A549 (cell line): ENCODE data around the gene FBH1. TPM values are rescaled to one million over a fixed set of nuclear protein-coding genes. Genes with fewer than 3 reads are reported as not detected.
A peak's percentile ranks its signal among the peaks of the same experiment; 100 is the strongest.
"Not testable (repeated sequence)": the region's sequence is repeated elsewhere in the genome, so short reads cannot be mapped to it uniquely, and the experiment has no call there.

Experiments
- ATAC-seq, 2 experiments: fragments of 200-7000 bp in 1 of 2; fragments of >200 bp in 1 of 2; cut with Nextera tagmentation in 1 of 2; cut with Tn5 transposase in 1 of 2; 3 replicates each; pipeline versions ENCODE4 v1.8.0 to v1.9.1; 2018 to 2020; ENCODE audit warnings: mild to moderate bottlenecking in 1 of 2, moderate library complexity in 1 of 2
- CTCF ChIA-PET: fragments of 300-600 bp; sonication (Branson Sonifier 250); formaldehyde crosslinking; extraction: SDS; loops from one replicate; lab custom pipeline; 2021; ENCODE audit warnings: antibody characterized with exemption, inconsistent platforms; lab: Yijun Ruan, JAX
- POLR2A ChIA-PET: fragments of 350-600 bp; formaldehyde crosslinking; extraction: SDS; loops from one replicate; lab custom pipeline; 2021; ENCODE audit warnings: antibody characterized with exemption, inconsistent platforms; lab: Yijun Ruan, JAX
- DNase-seq, 2 experiments: peaks; one replicate each; pipeline versions ENCODE4 v3.0.0 to v3.0.0-alpha.2; 2011 to 2016; ENCODE audit warnings: low read depth in 1 of 2, low spot score in 1 of 2
- FAIRE-seq: peaks from 2 replicates; lab custom pipeline; 2011; peaks lifted over from hg19 to GRCh38; lab: Jason Lieb, UNC
- H3K27ac ChIP-seq, 2 experiments: fragments of >200 bp; sonication (Bioruptor Twin); formaldehyde crosslinking; 3 replicates each; pipeline ENCODE4 v1.5.1; 2016 to 2017
- H3K4me1 ChIP-seq: fragments of >200 bp; sonication (Bioruptor Twin); formaldehyde crosslinking; 3 replicates; pipeline ENCODE4 v1.6.1; 2016
- H3K4me2 ChIP-seq: fragments of >200 bp; sonication (Bioruptor Twin); formaldehyde crosslinking; 3 replicates; pipeline ENCODE4 v1.6.1; 2016
- H3K4me3 ChIP-seq: fragments of >200 bp; sonication (Bioruptor Twin); formaldehyde crosslinking; 3 replicates; pipeline ENCODE4 v1.5.1; 2016
- H3K9me3 ChIP-seq: fragments of >200 bp; sonication (Bioruptor Twin); formaldehyde crosslinking; 3 replicates; pipeline ENCODE4 v1.6.1; 2016
- BCL3 ChIP-seq: fragments of >200 bp; sonication (Bioruptor Twin); formaldehyde crosslinking; IDR thresholded peaks from 3 replicates; pipeline ENCODE4 v1.6.1; 2016
- CEBPB ChIP-seq, 2 experiments: fragments of >200 bp in 1 of 2; sonication (Bioruptor Twin) in 1 of 2; formaldehyde crosslinking in 1 of 2; IDR thresholded peaks; 2 replicates each; pipeline ENCODE4 v1.6.1; 2012 to 2016
- CTCF ChIP-seq: fragments of >200 bp; sonication (Bioruptor Twin); formaldehyde crosslinking; IDR thresholded peaks from 3 replicates; pipeline ENCODE4 v1.5.1; 2016
- EHF ChIP-seq: fragments of 250-450 bp; sonication (Bioruptor Pico); IDR thresholded peaks from 2 replicates; pipeline ENCODE4 v1.5.0; 2020; ENCODE audit warnings: mild to moderate bottlenecking
- EP300 ChIP-seq, 2 experiments: fragments of >200 bp; sonication (Bioruptor Twin); formaldehyde crosslinking; IDR thresholded peaks; 2 replicates in 1 of 2; 3 replicates in 1 of 2; pipeline ENCODE4 v1.6.1; 2016 to 2017
- ESRRA ChIP-seq: fragments of 150-350 bp; IDR thresholded peaks from 2 replicates; pipeline ENCODE4 v1.6.1; 2014; ENCODE audit warnings: mild to moderate bottlenecking, low read length, borderline replicate concordance
- FOXS1 ChIP-seq: fragments of 250-450 bp; sonication (Bioruptor Pico); IDR thresholded peaks from 2 replicates; pipeline ENCODE4 v1.5.0; 2020; ENCODE audit warnings: mild to moderate bottlenecking, moderate library complexity
- GATA3 ChIP-seq: IDR thresholded peaks from 2 replicates; pipeline ENCODE4 v1.6.1; 2012; ENCODE audit warnings: borderline replicate concordance
- HOXB13 ChIP-seq: fragments of 250-450 bp; sonication (Bioruptor Pico); IDR thresholded peaks from 2 replicates; pipeline ENCODE4 v1.5.0; 2020; ENCODE audit warnings: low read depth, mild to moderate bottlenecking, moderate library complexity
- KDM1A ChIP-seq: fragments of 200-600 bp; sonication (generic); IDR thresholded peaks from 2 replicates; pipeline ENCODE4 v1.6.1; 2016; ENCODE audit warnings: low read depth, mild to moderate bottlenecking
- MAFK ChIP-seq: fragments of 450-650 bp; IDR thresholded peaks from 2 replicates; pipeline ENCODE4 v1.6.1; 2014; ENCODE audit not compliant: partially characterized antibody
- MAX ChIP-seq: IDR thresholded peaks from 2 replicates; pipeline ENCODE4 v1.6.1; 2012
- POLR2AphosphoS2 ChIP-seq: conservative IDR thresholded peaks from 2 replicates; pipeline ENCODE4 v1.6.1; 2012; ENCODE audit warnings: low read length, improper control_type of control experiment, inconsistent platforms
- RAD21 ChIP-seq, 2 experiments: fragments of >200 bp in 1 of 2; sonication (Bioruptor Twin) in 1 of 2; formaldehyde crosslinking in 1 of 2; IDR thresholded peaks in 1 of 2; conservative IDR thresholded peaks in 1 of 2; 2 replicates in 1 of 2; 3 replicates in 1 of 2; pipeline ENCODE4 v1.6.1; 2012 to 2018; ENCODE audit warnings: inconsistent platforms in 1 of 2
- RARB ChIP-seq: fragments of 250-450 bp; sonication (Bioruptor Pico); IDR thresholded peaks from 2 replicates; pipeline ENCODE4 v1.8.0; 2021; ENCODE audit warnings: mild to moderate bottlenecking, moderate library complexity
- TP53 ChIP-seq: fragments of 250-450 bp; sonication (Bioruptor Pico); IDR thresholded peaks from 2 replicates; pipeline ENCODE4 v1.5.0; 2021; ENCODE audit warnings: mild to moderate bottlenecking, moderate library complexity
- ZC3H11A ChIP-seq: fragments of 450-650 bp; IDR thresholded peaks from 2 replicates; pipeline ENCODE4 v1.6.1; 2014; ENCODE audit warnings: antibody characterized with exemption, mild to moderate bottlenecking
- ZSCAN20 ChIP-seq: fragments of 250-450 bp; sonication (Bioruptor Pico); IDR thresholded peaks from 2 replicates; pipeline ENCODE4 v1.8.0; 2022; ENCODE audit warnings: mild to moderate bottlenecking, moderate library complexity
- WGBS: methylation state at CpG from one replicate; pipeline ENCODE4 v1.1.6; 2017; ENCODE audit errors: missing lambda C conversion rate; 5-methylcytosine and 5-hydroxymethylcytosine counted together
- polyA plus RNA-seq, 4 experiments: library from polyadenylated mRNA; depleted of rRNA in 3 of 4; stranded (reverse); fragments of >200 nt; fragmentation: RNase III in 1 of 4; extraction: RNeasy Plus Mini Kit Qiagen cat#74134 plus additional on column Dnase treatment in 1 of 4; gene quantifications; 2 replicates in 3 of 4; 3 replicates in 1 of 4; pipeline ENCODE4 v1.2.3, GENCODE V29; 2011 to 2017

The FBH1 gene
- polyA plus RNA-seq, 2 of the 4 experiments (the other 2 are of a cell fraction), result 43.9 to 56.5 TPM

GRCh38 chr10:5959581-5960069, 69.6 kb downstream of the FBH1 start:
- ChIA-PET CTCF (interaction anchor here (1.9 kb wide), 1 partner anchor 55 kb away, joined by 6 read pairs; no protein-coding TSS in a partner anchor), POLR2A (no interaction called here)
- FAIRE-seq (no peak), ATAC-seq (no peak; a peak in 1 of 6 replicates), DNase-seq (no peak)
- 86% methylated on average over 10 of the region's 10 CpGs for WGBS
- no peak overlapping the region for H3K27ac ChIP-seq
- peaks cover 13% of the 10 kb centered on the region; the same call in 2 of the 3 replicates for H3K4me1 ChIP-seq
- TF ChIP-seq CEBPB (IDR thresholded peaks at IDR 0.05), result no peak
- no peak for TF ChIP-seq BCL3
- TF ChIP-seq ZSCAN20 (CRISPR knock-in tag), result no peak
- no peak for TF ChIP-seq RAD21 (conservative IDR thresholded peaks at IDR 0.05 in 1 of 2, IDR thresholded peaks at IDR 0.05 in 1 of 2)
- H3K4me2 ChIP-seq, result no peak overlapping the region
- H3K9me3 ChIP-seq, result no peaks in the 10 kb centered on the region
- H3K4me3 ChIP-seq, result no peak overlapping the region

- WGBS, result 84% methylated on average over 16 of the region's 18 CpGs
- Histone ChIP-seq H3K27ac (no peak overlapping the region), H3K4me2 (no peak overlapping the region), H3K9me3 (no peaks in the 10 kb centered on the region), H3K4me3 (no peak overlapping the region), H3K4me1 (peaks cover 13% of the 10 kb centered on the region; the same call in 2 of the 3 replicates)
- ATAC-seq (peak; percentile 22 to 37; a peak in 2 of 6 replicates), FAIRE-seq (no peak), DNase-seq (no peak)
- CTCF ChIA-PET, result interaction anchor here (1.3 to 1.9 kb wide), 2 partner anchors 54 to 126 kb away, joined by 3 to 6 read pairs; no protein-coding TSS in a partner anchor
- POLR2A ChIA-PET, result no interaction called here
- no peak for TF ChIP-seq POLR2AphosphoS2
- no peak for TF ChIP-seq TP53 (CRISPR knock-in tag)
- TF ChIP-seq HOXB13 (CRISPR knock-in tag), result no peak
- TF ChIP-seq ESRRA, result no peak
- no peak for TF ChIP-seq ZC3H11A
- no peak for TF ChIP-seq EP300 (IDR thresholded peaks at IDR 0.05)
- TF ChIP-seq CEBPB (IDR thresholded peaks at IDR 0.05), result no peak
- TF ChIP-seq MAX, result no peak
- TF ChIP-seq CTCF, result no peak
- TF ChIP-seq RAD21 (conservative IDR thresholded peaks at IDR 0.05 in 1 of 2, IDR thresholded peaks at IDR 0.05 in 1 of 2), result no peak
- no peak for TF ChIP-seq FOXS1 (CRISPR knock-in tag)
- TF ChIP-seq EHF (CRISPR knock-in tag), result no peak
- no peak for TF ChIP-seq GATA3
- TF ChIP-seq BCL3, result no peak
- no peak for TF ChIP-seq MAFK
- no peak for TF ChIP-seq RARB (CRISPR knock-in tag)
- no peak for TF ChIP-seq KDM1A
Observed at GRCh38 chr10:5960070-5960972, 70.3 kb downstream of the FBH1 start.

- CTCF ChIA-PET, result interaction anchor here (1.3 to 1.9 kb wide), 2 partner anchors 53 to 125 kb away, joined by 3 to 6 read pairs; no protein-coding TSS in a partner anchor
Observed at GRCh38 chr10:5960973-5961275, 70.9 kb downstream of the FBH1 start.

More at GRCh38 chr10:5960973-5961275, 70.9 kb downstream of the FBH1 start:
- ATAC-seq, H3K27ac ChIP-seq, DNase-seq, FAIRE-seq, H3K9me3 ChIP-seq, H3K4me2 ChIP-seq, POLR2A ChIA-PET, H3K4me3 ChIP-seq: not testable (repeated sequence)
- 78% methylated on average over 10 of the region's 10 CpGs for whole genome bisulfite sequencing
- H3K4me1 ChIP-seq, result peaks cover 13% of the 10 kb centered on the region; the same call in 2 of the 3 replicates
